ENCODE results near the gene CDS2.

GRCh38 chr20:5189917-5190316 lies 63.1 kb downstream of the CDS2 start:
- no peak for TF ChIP-seq CTCF (CRISPR knock-in tag; IDR thresholded peaks at IDR 0.05)
- no peak for TF ChIP-seq PHF8 (CRISPR knock-in tag; IDR thresholded peaks at IDR 0.05)
- no peak for TF ChIP-seq REST (IDR thresholded peaks at IDR 0.05; ENCODE audit: borderline replicate concordance in 1 of 2, low read depth in 1 of 2, low read length in 2 of 2)
- no peak for TF ChIP-seq PBX3 (CRISPR knock-in tag; IDR thresholded peaks at IDR 0.05; ENCODE audit: borderline replicate concordance)
- TF ChIP-seq ZSCAN20 (CRISPR knock-in tag; IDR thresholded peaks at IDR 0.05; ENCODE audit: borderline replicate concordance), result no peak
- no peak for TF ChIP-seq ZNF232 (CRISPR knock-in tag; IDR thresholded peaks at IDR 0.05; ENCODE audit: borderline replicate concordance)
- TF ChIP-seq ZNF17 (CRISPR knock-in tag; IDR thresholded peaks at IDR 0.05), result no peak
- TF ChIP-seq ZKSCAN5 (CRISPR knock-in tag; IDR thresholded peaks at IDR 0.05), result no peak
- no peak for TF ChIP-seq ELK4 (CRISPR knock-in tag; IDR thresholded peaks at IDR 0.05; ENCODE audit: borderline replicate concordance)
- TF ChIP-seq ZBTB49 (CRISPR knock-in tag; IDR thresholded peaks at IDR 0.05; ENCODE audit: borderline replicate concordance), result no peak
- TF ChIP-seq ZNF414 (CRISPR knock-in tag; IDR thresholded peaks at IDR 0.05), result no peak
- TF ChIP-seq IRF9 (CRISPR knock-in tag; IDR thresholded peaks at IDR 0.05; ENCODE audit: borderline replicate concordance), result no peak

Data from HepG2 (cell line).